Measurements from ENCODE around the gene BAAT.

The BAAT gene

DNA sequence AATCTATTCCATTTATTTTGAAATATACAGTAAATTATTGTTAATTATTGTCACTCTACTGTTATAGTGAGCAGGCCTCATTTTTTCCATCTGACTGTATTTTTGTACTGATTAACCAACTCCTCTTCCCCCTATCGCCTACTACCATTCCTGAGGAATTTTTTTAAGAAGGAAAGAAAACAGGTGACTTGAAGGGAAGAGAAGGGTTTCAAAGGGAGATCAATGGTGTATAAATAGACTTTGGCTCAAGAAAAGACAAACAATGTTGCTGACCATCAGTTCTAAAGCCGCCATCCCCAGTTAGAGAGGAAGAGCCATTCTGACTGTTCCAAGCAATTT lies 69.7 kb downstream of the BAAT start:
- DNase-seq (ENCODE audit: low read depth), result no peak

DNA sequence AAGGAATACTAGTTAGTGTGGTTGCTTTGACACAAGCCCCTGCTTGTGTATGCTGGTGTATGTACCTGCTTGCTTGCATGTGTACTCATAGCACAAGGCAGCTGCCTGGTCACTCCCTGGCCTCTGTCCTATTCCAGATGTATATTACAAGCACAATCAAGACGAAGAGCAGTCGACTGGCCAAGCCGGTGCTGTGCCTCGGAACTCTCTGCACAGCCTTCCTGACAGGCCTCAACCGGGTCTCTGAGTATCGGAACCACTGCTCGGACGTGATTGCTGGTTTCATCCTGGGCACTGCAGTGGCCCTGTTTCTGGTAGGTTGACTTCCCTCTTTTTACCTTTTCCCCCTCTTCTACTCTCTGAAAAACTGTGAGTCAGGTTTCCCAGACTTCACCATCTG lies 72.1 kb downstream of the BAAT start:
- DNase-seq (ENCODE audit: low read depth), result no peak

DNA sequence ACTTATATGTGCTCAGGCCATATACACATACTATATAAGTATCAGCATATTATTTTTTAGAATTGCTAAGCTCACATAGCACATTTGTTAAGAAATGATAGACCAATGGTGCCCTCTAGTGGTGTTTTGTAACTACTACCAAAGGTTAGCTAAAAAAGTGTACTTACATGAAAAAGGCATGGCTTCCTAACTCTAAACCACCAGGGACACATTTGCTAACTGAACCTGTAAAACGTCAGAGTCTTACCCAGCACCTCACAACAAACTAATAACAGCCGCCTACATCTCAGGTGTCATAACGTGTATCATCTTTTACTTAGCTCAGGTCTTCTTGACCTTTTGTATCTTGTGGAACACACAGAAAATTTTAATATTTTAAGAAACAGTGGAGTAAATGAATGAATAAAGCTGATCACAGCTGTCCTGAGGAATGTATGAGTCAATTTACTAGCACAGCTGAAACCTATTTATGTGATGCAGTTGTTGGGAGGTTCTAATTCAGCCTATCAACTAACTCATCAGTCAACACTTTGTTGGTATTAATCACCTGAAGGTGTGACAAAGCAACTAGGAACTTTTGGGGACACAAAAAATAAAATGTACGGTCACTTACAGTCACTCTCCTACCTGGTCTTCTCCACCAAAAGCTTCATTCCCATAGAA lies 72.9 kb downstream of the BAAT start:
- DNase-seq (ENCODE audit: low read depth), result no peak

DNA sequence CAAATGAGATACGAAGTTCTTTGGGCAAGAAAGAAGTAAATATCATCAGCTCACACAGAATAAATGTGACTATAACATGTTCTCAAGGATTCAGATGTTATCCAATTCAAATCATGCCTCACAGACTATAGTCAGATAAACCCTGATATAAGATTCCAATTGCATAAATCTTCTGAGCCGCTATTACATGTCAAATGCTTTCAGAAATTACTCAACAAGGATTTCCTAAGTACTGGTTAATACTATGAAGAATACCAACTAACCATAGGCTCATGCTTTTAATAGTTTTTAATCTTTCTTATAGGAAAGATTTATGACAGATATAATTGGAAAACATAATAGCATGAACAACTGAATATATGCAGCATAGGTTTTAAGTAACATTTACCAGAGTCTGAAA lies 73.6 kb downstream of the BAAT start:
- DNase-seq (ENCODE audit: low read depth), result no peak
